ENCODE data around the gene LNPK.
"Not testable (repeated sequence)": the region's sequence is repeated elsewhere in the genome, so short reads cannot be mapped to it uniquely, and the experiment has no call there.

LNPK gene

GRCh38 chr2:175965773-175966172 is 36.3 kb downstream of the LNPK start:
- DNase-seq = no peak

GRCh38 chr2:175964195-175964594 is 37.9 kb downstream of the LNPK start:
- DNase-seq = no peak

- DNase-seq = not testable (repeated sequence)
Measured at GRCh38 chr2:175963171-175963570, 38.9 kb downstream of the LNPK start.

GRCh38 chr2:175957845-175958244 is 44.2 kb downstream of the LNPK start:
- DNase-seq = no peak

GRCh38 chr2:175955136-175955535 is 46.9 kb downstream of the LNPK start:
- DNase-seq = no peak

- DNase-seq = no peak
Measured at GRCh38 chr2:175950512-175950911, 51.6 kb downstream of the LNPK start.

GRCh38 chr2:175948191-175948590 is 53.9 kb downstream of the LNPK start:
- no peak for DNase-seq

GRCh38 chr2:175947073-175947472 is 55.0 kb downstream of the LNPK start:
- no peak for DNase-seq

GRCh38 chr2:175941699-175942098 is 60.4 kb downstream of the LNPK start:
- no peak for DNase-seq

- no peak for DNase-seq
Measured at GRCh38 chr2:175937216-175937615, 64.9 kb downstream of the LNPK start.

- no peak for DNase-seq
Measured at GRCh38 chr2:175935289-175936181, 66.5 kb downstream of the LNPK start.

GRCh38 chr2:175932675-175933074 is 69.4 kb downstream of the LNPK start:
- no peak for DNase-seq

- no peak for DNase-seq
Measured at GRCh38 chr2:175931805-175932204, 70.3 kb downstream of the LNPK start.

GRCh38 chr2:175930504-175930903 is 71.6 kb downstream of the LNPK start:
- DNase-seq = no peak

- DNase-seq = no peak
Measured at GRCh38 chr2:175929850-175930249, 72.2 kb downstream of the LNPK start.

GRCh38 chr2:175926272-175926671 is 75.8 kb downstream of the LNPK start:
- DNase-seq = no peak

- DNase-seq = no peak
Measured at GRCh38 chr2:175922160-175922559, 79.9 kb downstream of the LNPK start.

GRCh38 chr2:175918935-175919334 is 83.1 kb downstream of the LNPK start:
- DNase-seq = no peak

GRCh38 chr2:175914846-175915245 is 87.2 kb downstream of the LNPK start:
- no peak for DNase-seq

- DNase-seq = not testable (repeated sequence)
Measured at GRCh38 chr2:175913849-175914743, 88.0 kb downstream of the LNPK start.

GRCh38 chr2:175913267-175913666 is 88.8 kb downstream of the LNPK start:
- not testable (repeated sequence) for DNase-seq

- no peak for DNase-seq
Measured at GRCh38 chr2:175904035-175904434, 98.0 kb downstream of the LNPK start.

GRCh38 chr2:175903384-175903936 is 98.6 kb downstream of the LNPK start:
- DNase-seq = no peak
